Endothelial cell of umbilical vein (primary cell): ENCODE data around the gene GADD45A. TPM values are rescaled to one million over a fixed set of nuclear protein-coding genes. Genes with fewer than 3 reads are reported as not detected.

Experiments
- BruUV-seq: library from RNA; stranded (reverse); fragments of 400-500 nt; replicated peaks from 2 replicates; lab custom pipeline; 2021; lab: Mats Ljungman, UMichigan
- CTCF ChIA-PET: fragments of 300-600, 350-600 bp; sonication (Branson Sonifier 250); formaldehyde crosslinking; loops from one replicate; lab custom pipeline; 2021; ENCODE audit warnings: antibody characterized with exemption, inconsistent platforms; lab: Charles Lee
- POLR2A ChIA-PET: fragments of 300-600, 350-600 bp; sonication (Branson Sonifier 250); formaldehyde crosslinking; loops from one replicate; lab custom pipeline; 2021; ENCODE audit warnings: antibody characterized with exemption, inconsistent platforms; lab: Charles Lee
- DNase-seq: peaks from one replicate; pipeline ENCODE4 v3.0.0-alpha.2; 2011; ENCODE audit warnings: low read depth, low spot score
- FAIRE-seq: peaks from 2 replicates; lab custom pipeline; 2011; peaks lifted over from hg19 to GRCh38; lab: Jason Lieb, UNC
- H2AFZ ChIP-seq: 2 replicates; pipeline ENCODE4 v1.6.0; 2012; ENCODE audit warnings: low read depth, low read length, control low read depth, inconsistent platforms
- H3K27ac ChIP-seq: 2 replicates; pipeline ENCODE4 v1.5.1; 2011; ENCODE audit warnings: low read depth, mild to moderate bottlenecking, control low read depth, low read length, moderate library complexity; ENCODE audit not compliant: insufficient read depth
- H3K27me3 ChIP-seq, 2 experiments: 2 replicates each; pipeline versions ENCODE4 v1.6.0 to v1.6.1; 2011; ENCODE audit warnings: low read length in 2 of 2, mixed read lengths in 1 of 2; ENCODE audit not compliant: control insufficient read depth in 2 of 2, insufficient read depth in 2 of 2
- H3K36me3 ChIP-seq, 2 experiments: 2 replicates in 1 of 2; 3 replicates in 1 of 2; pipeline ENCODE4 v1.5.1; 2011; ENCODE audit warnings: low read length in 2 of 2, mild to moderate bottlenecking in 1 of 2, moderate library complexity in 1 of 2; ENCODE audit not compliant: control insufficient read depth in 2 of 2, insufficient read depth in 2 of 2; ENCODE audit errors: extremely low read depth in 1 of 2
- H3K4me1 ChIP-seq: 3 replicates; pipeline ENCODE4 v1.5.1; 2011; ENCODE audit warnings: mild to moderate bottlenecking, low read length; ENCODE audit not compliant: control insufficient read depth, insufficient read depth; ENCODE audit errors: extremely low read depth
- H3K4me2 ChIP-seq: 2 replicates; pipeline ENCODE4 v1.6.1; 2011; ENCODE audit warnings: low read length, control low read depth, mixed read lengths; ENCODE audit not compliant: insufficient read depth
- H3K4me3 ChIP-seq, 3 experiments: fragments of 200-600 bp in 1 of 3; sonication (generic), shearing (Covaris generic) in 1 of 3; replicated peaks in 1 of 3; 2 replicates each; pipeline ENCODE4 v1.5.1; 2011 to 2016; ENCODE audit warnings: control low read depth in 3 of 3, low read length in 3 of 3, mild to moderate bottlenecking in 2 of 3, inconsistent platforms in 1 of 3, low read depth in 1 of 3, moderate library complexity in 1 of 3; ENCODE audit not compliant: insufficient read depth in 1 of 3
- H3K79me2 ChIP-seq: 2 replicates; pipeline ENCODE4 v1.6.0; 2012; ENCODE audit warnings: low read length, inconsistent platforms; ENCODE audit not compliant: control insufficient read depth, insufficient read depth
- H3K9ac ChIP-seq: replicated peaks from 2 replicates; pipeline ENCODE3; 2011; ENCODE audit warnings: low read length, control low read depth; ENCODE audit not compliant: insufficient read depth; ENCODE audit errors: extremely low read depth
- H3K9me1 ChIP-seq: replicated peaks from 3 replicates; pipeline ENCODE4 v1.6.0; 2011; ENCODE audit warnings: mild to moderate bottlenecking, low read length; ENCODE audit not compliant: control insufficient read depth, insufficient read depth; ENCODE audit errors: extremely low read depth
- H3K9me3 ChIP-seq: replicated peaks from 2 replicates; pipeline ENCODE4 v1.5.1; 2012; ENCODE audit warnings: low read length, inconsistent platforms; ENCODE audit not compliant: control insufficient read depth, insufficient read depth
- H4K20me1 ChIP-seq: replicated peaks from 2 replicates; pipeline ENCODE3; 2011; ENCODE audit warnings: mild to moderate bottlenecking, low read length; ENCODE audit not compliant: control insufficient read depth, insufficient read depth; ENCODE audit errors: extremely low read depth
- EZH2 ChIP-seq: IDR thresholded peaks from 2 replicates; pipeline ENCODE4 v1.6.1; 2012; ENCODE audit warnings: borderline replicate concordance, low read depth, mild to moderate bottlenecking, moderate library complexity, low read length, inconsistent platforms; ENCODE audit not compliant: severe bottlenecking
- JUN ChIP-seq: IDR thresholded peaks from 2 replicates; pipeline ENCODE4 v1.6.1; 2011; ENCODE audit warnings: borderline replicate concordance, low read depth; ENCODE audit not compliant: insufficient read length, insufficient read depth
- MYC ChIP-seq: IDR thresholded peaks from one replicate; pipeline ENCODE4 v1.6.1; 2011; ENCODE audit warnings: mild to moderate bottlenecking, low read depth, low read length
- POLR2A ChIP-seq: IDR thresholded peaks from 2 replicates; pipeline ENCODE4 v1.6.1; 2012; ENCODE audit warnings: low read depth, mild to moderate bottlenecking, control low read depth, low read length
- POLR2AphosphoS5 ChIP-seq: IDR thresholded peaks from 2 replicates; pipeline ENCODE4 v1.6.1; 2012; ENCODE audit warnings: low read depth, mild to moderate bottlenecking, control low read depth, low read length, moderate library complexity; ENCODE audit not compliant: insufficient read depth
- dilution Hi-C: fragments of 300-500 bp; cut with MboI; formaldehyde crosslinking; loops from one replicate; pipeline ENCODE4 v1.15.0; 2019; ENCODE audit warnings: low sequenced_read_pairs; ENCODE audit not compliant: extremely low pct_ligation_motif_present
- intact Hi-C: fragments of 100-400 bp; cut with micrococcal nuclease; formaldehyde crosslinking; loops from one replicate; pipeline ENCODE4 v1.10.0; 2022
- polyA plus RNA-seq, 4 experiments: library from polyadenylated mRNA; depleted of rRNA in 3 of 4; stranded (reverse) in 3 of 4; unstranded in 1 of 4; fragments of >200 nt; gene quantifications; 2 replicates each; pipeline versions ENCODE4 v1.2.1 to v1.2.3, GENCODE V29; 2011 to 2012; ENCODE audit warnings: missing spikeins in 1 of 4
- total RNA-seq: library from RNA; stranded (reverse); gene quantifications from 2 replicates; pipeline ENCODE4 v1.2.3, GENCODE V29; 2021
- TF ChIP-seq, protein P1 (sequence below): IDR thresholded peaks from 2 replicates; pipeline ENCODE4 v1.6.1; 2011; ENCODE audit not compliant: insufficient read depth, insufficient read length
- TF ChIP-seq, protein P2 (sequence below), 2 donors: IDR thresholded peaks; 1 replicate in 1 of 2; 2 replicates in 1 of 2; pipeline ENCODE4 v1.5.1; 2011; ENCODE audit warnings: low read length in 2 of 2, mild to moderate bottlenecking in 2 of 2, moderate library complexity in 2 of 2, control low read depth in 1 of 2, inconsistent platforms in 1 of 2, low read depth in 1 of 2; ENCODE audit not compliant: insufficient read depth in 1 of 2; ENCODE audit errors: extremely low read depth in 1 of 2

The GADD45A gene
- total and polyA plus RNA-seq, 2 donors (not counting 3 experiments of a cell fraction or from before 2014, with no cell fraction given), result 77.4 to 87.6 TPM

DNA sequence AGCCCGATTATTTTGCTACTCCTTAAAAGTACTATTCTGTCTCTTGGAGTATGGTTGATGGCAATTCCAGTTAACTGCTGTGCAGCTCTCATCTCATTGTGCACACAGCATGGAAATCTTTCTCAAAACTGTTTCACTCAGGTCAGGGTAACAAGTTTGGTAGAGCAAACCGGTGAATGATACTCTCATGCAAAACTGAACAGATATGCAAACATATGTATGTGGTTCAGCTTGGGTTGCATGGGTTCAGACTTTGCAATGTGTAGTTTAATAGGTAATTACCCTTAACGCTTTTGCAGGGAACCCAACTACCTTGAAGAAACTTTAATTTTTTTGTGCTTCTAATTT, 2.2 kb downstream of the GADD45A start:
- intact Hi-C loops (loop anchor here (2.0 kb wide), 1 partner anchor 160 kb away; no protein-coding TSS in a partner anchor), dilution Hi-C loops (no loop called here)
- ChIA-PET CTCF (interaction anchor here (0.9 to 7.7 kb wide), 11 partner anchors 12 to 697 kb away, joined by 3 to 87 read pairs (median 5); no protein-coding TSS in a partner anchor), POLR2A (interaction anchor here (0.9 to 1.6 kb wide), 8 partner anchors 15 to 163 kb away, joined by 3 to 7 read pairs (median 4); no protein-coding TSS in a partner anchor)
- Histone ChIP-seq H3K9me1 (no peaks in the 10 kb centered on the region), H3K9me3 (no peaks in the 10 kb centered on the region), H4K20me1 (no peaks in the 10 kb centered on the region), H3K79me2 (peaks cover 18% of the 10 kb centered on the region), H3K27me3 (no peaks in the 10 kb centered on the region), H3K4me2 (peak overlapping the region; percentile 91), H3K9ac (peak overlapping the region; percentile 96), H3K36me3 (peaks cover 0 to 8% of the 10 kb centered on the region in 2 experiments), H3K4me1 (peaks cover 43% of the 10 kb centered on the region), H3K27ac (peak overlapping the region; percentile 90), H3K4me3 (peak overlapping the region; percentile 27 to 85 (median 83)), H2AFZ (no peak overlapping the region)
- DNase-seq (no peak), FAIRE-seq (no peak)
- TF ChIP-seq POLR2AphosphoS5, result no peak
- no peak for TF ChIP-seq JUN
- TF ChIP-seq EZH2, result no peak
- TF ChIP-seq, protein P1, sequence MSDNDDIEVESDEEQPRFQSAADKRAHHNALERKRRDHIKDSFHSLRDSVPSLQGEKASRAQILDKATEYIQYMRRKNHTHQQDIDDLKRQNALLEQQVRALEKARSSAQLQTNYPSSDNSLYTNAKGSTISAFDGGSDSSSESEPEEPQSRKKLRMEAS, result no peak
- TF ChIP-seq, protein P2, sequence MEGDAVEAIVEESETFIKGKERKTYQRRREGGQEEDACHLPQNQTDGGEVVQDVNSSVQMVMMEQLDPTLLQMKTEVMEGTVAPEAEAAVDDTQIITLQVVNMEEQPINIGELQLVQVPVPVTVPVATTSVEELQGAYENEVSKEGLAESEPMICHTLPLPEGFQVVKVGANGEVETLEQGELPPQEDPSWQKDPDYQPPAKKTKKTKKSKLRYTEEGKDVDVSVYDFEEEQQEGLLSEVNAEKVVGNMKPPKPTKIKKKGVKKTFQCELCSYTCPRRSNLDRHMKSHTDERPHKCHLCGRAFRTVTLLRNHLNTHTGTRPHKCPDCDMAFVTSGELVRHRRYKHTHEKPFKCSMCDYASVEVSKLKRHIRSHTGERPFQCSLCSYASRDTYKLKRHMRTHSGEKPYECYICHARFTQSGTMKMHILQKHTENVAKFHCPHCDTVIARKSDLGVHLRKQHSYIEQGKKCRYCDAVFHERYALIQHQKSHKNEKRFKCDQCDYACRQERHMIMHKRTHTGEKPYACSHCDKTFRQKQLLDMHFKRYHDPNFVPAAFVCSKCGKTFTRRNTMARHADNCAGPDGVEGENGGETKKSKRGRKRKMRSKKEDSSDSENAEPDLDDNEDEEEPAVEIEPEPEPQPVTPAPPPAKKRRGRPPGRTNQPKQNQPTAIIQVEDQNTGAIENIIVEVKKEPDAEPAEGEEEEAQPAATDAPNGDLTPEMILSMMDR (IDR thresholded peaks at IDR 0.05; ENCODE audit: extremely low read depth in 1 of 2, insufficient read depth in 1 of 2, low read depth in 1 of 2, low read length in 2 of 2), result no peak
- no peak for TF ChIP-seq POLR2A
- TF ChIP-seq MYC, result no peak
- BruUV-seq, result no TSS peak
